H4 (cell line): ENCODE data around the gene DOK6. TPM values are rescaled to one million over a fixed set of nuclear protein-coding genes. Genes with fewer than 3 reads are reported as not detected.
"Not testable (repeated sequence)": the region's sequence is repeated elsewhere in the genome, so short reads cannot be mapped to it uniquely, and the experiment has no call there.

Experiments
- DNase-seq: peaks from one replicate; pipeline ENCODE4 v3.0.0-alpha.2; 2015; ENCODE audit warnings: low spot score
- total RNA-seq: library from RNA; depleted of rRNA; stranded (reverse); fragments of >200 nt; shearing (Covaris generic); gene quantifications from 2 replicates; pipeline ENCODE4 v1.2.3, GENCODE V29; 2014

The DOK6 gene
- total RNA-seq, 1 experiment from 2014 or later = 8.6 TPM

DNA sequence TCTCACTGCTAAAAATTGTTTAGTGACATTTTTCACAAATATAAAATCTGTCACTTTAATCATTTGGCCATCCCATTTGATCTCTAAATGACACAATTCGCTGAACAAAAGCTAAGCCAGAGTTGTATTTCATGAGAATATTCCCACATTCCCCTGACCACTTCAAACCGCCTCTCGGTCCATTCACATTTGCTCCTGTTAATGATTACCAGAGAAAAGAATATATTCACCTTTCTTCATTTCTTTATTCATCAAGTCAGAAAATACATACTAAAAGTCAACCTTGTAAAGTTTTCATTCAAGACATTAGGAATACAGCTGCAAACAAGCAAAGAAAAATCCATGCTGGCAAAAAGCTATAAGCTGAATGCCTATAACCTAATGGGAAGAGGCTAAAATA lies 225.5 kb downstream of the DOK6 start:
- DNase-seq = no peak

DNA sequence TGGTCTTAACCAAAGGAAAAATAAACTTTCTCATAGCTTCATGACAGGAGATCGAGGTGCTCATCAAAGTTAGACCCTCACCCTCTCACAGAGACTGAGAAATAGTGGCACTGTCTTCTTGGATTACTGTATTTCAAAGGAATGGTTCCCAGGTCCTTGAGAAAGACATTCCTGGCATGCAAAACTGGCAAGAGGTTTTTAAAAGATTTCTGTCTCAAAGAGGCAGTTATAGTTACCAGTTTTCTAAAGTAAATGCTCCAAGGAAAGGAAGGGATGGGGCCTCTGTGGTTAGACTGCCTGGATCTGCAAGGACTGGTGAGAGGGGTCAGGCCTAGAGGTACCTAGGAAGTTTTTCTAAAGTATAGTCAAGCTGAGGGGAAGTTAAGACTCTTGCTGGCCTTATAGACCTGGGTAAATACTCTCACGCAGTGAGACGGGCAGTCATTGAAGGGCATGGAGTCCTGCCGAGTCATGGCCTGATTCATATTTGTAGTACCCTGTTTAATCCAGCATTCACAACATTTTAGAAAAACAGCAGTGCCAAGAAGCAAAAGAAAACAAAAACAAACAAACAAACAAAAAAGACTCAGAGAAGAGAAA lies 226.1 kb downstream of the DOK6 start:
- DNase-seq = no peak

DNA sequence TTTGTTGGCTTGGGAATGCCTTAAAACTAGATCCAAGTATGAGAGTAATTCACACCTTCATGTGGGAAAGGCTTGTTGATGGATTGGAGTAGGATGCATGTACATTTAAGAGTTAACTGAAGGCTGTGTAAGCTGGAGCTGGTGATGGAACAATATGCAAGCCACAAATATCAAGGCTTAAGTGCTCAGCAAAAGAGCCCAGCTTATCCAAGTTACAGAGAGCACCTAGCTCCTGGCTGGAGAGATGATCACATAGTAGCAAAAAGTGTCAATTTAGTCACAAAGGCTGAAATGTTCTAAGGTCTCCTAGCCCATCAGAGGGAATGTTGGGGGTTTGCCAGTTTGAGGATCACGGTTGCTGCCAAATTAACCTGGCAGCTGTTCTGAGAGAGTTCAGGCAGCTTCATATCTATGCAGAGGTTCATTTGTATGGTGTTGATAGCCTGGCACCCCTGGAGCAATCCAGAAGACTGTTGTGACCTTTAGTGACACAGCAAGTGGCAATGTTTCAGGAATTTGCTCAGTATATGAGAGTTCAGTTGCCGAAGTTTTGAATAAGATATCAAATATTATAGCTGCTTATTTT lies 228.2 kb downstream of the DOK6 start:
- DNase-seq = no peak

DNA sequence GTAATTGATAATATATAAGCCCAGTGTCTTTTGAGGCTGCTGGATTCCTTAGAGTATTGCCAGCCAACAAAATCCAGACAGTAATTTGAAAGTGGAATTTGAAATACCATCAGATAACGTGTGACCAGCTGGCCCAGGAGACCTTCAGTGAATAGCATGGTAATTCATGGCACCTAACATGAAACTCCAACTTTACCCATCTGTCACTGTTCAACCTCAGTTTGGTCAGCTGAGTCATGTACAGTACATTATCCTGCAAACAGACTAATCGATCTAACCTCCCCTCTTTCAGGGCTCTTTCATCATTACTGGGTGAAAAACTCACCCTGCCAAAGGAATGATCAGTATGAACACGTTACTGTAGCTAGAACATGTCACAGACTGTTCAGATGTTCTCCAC lies 230.6 kb downstream of the DOK6 start:
- no peak for DNase-seq

DNA sequence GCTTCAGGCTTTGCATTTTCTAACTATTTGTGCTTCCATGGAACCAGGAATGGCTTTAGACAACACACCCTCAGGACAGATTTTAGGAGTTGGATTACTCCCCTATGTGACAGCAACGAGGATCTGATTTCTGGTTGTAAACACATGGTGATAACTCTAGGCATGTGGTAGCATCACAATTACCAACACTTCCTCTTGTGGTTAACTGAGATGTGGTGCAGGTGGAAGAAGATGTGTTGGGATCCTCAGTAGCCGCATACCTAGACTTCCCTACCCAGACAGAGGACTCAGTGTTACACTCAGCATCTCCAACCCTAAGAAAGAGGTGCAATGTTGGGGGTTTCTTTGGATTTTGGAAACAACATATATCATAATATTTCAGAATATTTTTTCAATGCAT lies 234.8 kb downstream of the DOK6 start:
- no peak for DNase-seq

DNA sequence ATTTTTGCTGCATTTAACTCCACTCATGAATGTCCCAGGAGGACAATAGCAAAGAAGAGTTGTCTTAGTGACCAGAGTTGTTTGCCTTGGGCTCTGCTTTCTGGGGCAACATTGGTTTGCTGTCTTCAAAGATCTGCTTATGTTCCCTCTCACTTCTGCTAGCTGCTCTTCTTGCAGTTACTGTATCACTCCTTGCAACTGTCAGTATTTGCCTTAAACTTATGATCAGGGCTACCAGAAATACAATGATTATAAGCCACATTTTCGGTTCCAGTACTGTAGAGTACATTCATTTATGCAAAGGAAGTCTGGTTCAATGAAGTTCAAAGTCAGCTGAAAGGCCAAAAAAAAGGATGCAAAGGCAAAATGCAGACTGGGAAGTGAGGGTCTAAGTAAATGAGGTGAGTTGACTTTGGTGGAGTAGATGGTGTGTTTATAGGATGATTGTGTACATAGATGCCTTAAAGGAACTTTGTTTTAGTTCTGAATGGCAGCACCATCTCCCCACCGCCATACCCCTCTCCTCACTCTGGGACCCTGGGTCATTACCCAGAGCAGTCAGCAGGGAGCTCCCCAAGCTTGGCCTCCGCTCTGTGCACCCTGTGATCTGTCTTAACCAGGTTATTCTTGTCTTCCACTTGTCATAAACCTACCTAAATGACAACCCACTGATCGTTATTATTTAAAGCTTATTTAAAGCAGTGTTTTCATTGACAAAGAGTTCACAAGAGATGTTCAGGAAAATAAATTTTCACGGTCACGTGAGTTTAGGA lies 236.0 kb downstream of the DOK6 start:
- DNase-seq = no peak

DNA sequence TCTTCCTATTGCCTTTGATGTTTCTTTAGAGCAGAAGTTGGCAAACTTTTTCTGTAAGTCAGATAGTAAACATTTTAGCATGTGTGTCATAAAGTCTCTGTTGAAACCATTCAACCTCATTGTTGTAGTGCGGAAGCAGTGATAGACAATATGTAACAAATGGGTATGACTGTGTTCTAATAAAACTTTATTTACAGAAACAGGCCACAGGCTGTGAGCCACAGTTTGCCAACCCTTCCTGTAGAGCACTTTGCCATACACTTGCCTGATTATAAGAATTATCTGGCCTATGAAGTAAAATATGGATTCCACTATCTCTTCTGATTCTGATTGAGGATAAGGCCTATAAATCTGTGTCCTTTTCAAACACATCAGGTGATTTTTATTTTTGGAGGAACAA lies 237.4 kb downstream of the DOK6 start:
- DNase-seq = no peak

DNA sequence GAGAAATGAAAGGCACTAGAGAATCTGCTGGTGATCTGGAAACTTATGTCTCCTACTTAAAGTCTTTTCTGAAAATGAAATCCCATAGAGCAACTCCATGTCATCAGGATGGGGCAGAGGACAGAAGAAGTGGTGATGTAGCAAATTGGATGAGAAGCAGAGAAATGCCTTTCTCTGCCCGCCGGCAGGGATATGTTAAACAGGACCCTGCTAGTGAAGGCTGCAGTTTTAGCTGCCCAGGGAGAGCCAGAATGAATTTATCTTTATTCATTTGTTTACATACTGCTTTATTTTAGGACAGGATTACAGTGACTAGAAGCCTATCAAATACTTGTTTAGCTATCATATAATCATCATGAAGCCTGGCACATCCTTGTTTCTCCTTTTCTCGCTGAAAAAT lies 247.0 kb downstream of the DOK6 start:
- DNase-seq = no peak

DNA sequence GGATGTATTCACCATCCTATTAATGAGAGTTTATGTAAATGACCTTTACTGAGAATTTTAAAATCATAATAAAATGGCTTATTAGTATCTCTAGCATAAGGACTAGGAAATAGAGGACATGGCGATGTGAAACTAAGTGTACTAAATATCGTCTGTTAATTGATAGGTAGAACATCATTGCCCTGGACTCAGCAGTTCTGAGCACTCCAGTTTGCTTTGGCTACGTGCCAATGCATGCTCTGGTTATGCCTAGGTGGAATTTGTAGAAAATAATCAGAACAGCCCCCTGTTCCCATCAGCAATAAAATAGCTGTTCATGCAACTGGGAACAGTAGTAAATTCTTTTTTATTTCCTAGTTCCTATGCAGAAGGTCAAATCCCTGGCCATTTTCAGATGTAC lies 247.8 kb downstream of the DOK6 start:
- no peak for DNase-seq

DNA sequence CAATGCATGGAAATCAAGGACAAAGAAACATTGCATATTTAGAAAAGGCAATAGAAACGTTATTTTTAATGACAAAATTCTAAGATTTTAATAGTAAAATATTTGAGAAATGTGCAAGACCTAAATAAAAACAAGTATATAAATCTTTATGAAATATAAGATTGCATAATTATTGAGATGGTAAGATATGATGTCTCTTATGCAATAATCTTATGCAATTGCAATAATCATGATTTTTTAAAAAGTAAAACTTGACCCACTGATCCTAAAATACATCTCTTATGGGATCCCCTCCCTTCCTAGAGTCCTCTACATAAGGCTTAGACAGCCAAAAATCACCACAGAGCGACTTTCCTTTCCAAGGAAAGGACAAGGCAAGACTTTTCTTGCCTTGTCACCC lies 249.0 kb downstream of the DOK6 start:
- no peak for DNase-seq

DNA sequence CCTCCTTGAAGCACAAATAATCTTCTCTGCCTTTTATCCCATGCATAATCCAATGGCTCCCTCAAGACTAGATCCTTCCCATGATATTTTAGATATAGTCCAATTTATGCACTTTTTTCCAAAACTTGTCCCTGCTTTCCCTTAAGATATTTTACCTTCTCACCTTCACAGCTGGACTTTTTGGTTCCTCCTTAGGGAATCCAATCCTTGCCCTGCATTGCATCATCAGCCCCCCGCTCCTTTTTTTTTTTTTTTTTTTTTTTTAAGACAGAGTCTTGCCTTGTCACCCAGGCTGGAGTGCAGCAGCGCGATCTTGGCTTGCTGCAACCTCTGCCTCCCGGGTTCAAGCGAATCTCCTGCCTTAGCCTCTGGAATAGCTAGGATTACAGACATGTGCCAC lies 250.6 kb downstream of the DOK6 start:
- DNase-seq = no peak

DNA sequence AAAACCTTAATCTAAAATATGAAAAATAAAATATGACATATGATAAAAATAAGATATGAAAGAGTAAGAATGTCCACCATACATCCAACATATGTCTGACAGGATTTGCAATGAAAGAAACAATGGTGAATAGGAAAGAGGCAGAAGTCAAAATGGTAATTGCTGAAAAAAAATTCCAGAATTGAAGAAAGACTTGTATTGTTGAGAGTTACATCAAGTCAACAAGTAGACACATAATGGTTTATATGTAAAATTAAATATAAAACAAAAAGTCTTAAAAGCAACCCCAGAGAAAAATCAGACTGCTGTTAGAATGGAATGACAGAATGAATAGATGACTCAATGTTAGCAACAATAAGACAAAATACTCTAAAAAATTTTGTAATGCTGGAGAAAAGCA lies 255.1 kb downstream of the DOK6 start:
- no peak for DNase-seq

DNA sequence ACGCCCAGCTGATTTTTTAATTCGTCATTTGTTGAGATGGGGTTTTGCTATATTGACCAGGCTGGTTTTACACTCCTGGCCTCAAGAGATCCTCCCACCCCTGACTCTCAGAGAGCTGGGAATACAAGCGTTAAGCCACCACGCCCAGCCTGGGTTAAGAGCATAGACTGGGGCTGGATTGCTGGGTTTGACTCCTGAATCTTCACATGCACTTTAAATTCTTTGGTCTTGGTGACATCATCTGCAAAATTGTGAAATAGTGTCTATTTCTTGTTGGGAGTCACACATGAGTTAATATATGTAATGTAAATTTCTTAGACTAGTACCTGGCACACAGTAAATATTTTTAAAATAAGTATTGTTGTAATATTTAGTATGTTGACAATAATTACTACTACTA lies 257.4 kb downstream of the DOK6 start:
- no peak for DNase-seq

DNA sequence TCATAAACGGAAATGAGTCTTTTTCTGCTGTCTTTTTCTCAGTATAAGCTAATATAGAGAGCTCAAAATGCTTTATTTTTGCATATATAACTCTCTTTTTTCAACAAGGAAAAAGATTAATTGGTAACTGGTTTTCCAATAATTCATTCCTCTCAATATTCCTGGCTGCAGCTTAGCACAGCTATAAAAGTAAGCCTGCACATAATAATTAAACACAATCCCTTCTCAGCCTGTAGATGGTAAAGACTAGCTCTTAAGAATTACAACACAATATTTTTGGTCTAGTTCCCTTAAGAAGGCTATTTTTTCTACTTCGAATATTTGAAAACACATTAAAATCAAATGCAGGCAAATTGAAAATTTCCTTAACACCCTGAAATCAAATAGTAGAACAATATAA lies 258.0 kb downstream of the DOK6 start:
- DNase-seq = no peak

DNA sequence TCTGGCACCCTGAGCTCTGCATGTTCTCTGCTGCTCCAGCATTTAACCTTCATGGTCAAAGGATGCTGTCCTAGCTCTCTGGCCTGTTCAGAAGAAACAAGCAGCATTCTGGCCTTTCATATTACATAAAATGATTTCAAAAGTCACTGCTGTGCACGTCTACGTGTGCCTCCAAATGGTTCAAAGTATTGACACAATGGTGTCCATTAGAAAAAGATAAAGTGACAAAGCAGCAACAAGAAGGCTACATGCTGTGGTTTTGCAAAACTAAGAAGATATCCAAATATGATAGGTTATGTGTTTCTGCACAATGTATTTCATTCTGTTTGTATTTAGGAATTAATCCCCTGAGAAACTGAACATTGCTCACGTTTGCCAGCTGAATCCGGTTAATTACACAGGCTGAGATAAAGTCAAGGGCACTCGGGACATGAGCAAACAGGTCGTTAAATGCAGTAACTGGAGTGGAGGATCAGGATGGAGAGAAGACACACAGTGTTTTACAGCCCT lies 258.5 kb downstream of the DOK6 start:
- no peak for DNase-seq

DNA sequence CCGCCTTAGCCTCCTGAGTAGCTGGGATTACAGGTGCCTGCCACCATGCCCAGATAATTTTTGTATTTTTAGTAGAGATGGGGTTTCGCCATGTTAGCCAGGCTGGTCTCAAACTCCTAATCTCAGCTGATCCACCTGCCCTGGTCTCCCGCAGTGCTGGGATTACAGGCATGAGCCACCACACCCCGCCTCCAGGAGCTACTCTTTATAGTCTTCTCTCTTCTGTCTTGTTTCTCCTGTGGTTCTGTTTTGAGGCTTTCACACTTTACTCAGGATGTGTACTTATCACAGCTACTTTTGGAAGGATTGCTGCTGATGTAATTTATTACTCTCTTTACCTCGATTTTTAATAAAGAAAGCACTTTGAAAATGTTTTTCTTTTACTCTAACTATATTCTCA lies 261.4 kb downstream of the DOK6 start:
- DNase-seq = not testable (repeated sequence)

DNA sequence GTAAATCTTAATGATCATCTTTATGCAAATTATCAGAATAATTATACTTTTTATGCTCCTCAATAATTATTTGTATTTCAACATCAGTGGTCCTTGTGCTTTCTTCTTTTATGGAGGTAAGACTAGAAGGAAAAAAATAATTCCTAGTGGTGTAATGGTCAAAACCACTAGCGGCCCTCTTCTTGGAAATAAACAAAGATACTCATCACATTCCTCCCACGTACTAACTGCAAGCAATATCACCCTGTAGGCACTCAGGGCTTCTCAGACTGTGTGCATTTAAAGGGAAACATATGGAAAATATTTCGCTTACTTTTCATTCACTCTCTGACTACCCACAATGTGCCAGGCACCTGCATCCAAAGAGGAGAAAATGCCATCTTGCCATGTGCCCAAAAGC lies 263.7 kb downstream of the DOK6 start:
- DNase-seq = no peak

DNA sequence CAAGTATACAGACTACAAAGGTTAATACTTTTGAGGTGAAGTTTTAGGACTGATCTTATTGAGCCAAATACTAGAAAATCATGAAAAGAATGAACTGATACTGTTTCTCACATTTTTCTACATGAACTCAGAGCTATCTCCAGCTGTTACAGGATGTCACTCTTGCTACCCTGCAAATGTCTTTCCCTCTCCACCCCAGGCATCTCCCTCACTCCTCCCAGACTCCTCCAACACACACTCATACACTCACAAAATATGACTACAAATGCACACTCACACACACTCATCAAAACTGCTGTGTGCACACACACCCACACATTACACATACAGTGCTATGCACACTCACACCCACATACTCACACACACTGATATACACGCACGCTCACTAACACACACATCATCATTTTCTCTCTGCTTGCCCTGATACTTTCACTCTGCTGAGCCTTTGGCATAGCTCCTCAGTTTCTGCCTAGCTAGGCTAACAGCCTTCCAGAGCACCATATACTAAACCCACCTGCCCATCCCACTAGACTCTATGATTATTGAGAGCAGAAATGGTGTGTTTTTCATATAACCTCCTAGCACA lies 273.7 kb downstream of the DOK6 start:
- DNase-seq = no peak

DNA sequence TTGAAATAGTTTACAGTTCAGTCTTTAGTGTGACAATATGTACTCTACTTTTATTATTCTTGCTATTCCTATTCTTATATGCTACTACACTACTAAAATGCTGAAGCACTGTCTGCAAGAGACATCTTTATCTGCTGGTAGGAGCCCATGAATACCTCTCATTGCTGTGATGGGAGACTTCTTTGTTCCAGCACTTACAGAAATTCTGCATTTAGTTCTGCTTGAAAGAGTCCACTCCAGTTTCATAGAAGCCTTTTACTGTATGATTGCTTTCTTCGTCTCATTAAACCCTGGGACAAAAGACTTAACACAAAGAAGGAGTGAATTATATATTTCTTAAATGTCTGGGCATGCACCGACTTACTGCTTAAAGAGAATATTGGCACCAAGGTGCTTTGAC lies 274.3 kb downstream of the DOK6 start:
- DNase-seq = no peak

DNA sequence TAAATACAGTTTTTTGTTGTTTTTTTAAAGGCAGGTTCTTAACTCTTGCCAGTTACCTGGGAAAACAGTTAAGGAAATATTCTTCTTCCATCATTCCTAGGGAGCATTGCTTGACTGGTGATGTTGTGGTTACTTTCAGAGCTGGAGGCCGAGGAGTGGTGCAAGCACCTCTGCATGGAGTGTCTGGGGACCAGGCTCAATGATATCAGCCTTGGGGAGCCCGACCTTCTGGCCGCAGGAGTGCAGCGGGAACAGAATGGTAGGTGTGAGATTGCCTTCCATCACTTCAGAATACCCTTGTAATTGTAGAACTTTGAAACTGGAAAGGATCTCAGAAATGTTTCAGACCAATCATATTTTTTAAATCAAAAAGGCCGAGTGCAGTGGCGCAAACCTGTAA lies 276.9 kb downstream of the DOK6 start:
- DNase-seq = no peak

DNA sequence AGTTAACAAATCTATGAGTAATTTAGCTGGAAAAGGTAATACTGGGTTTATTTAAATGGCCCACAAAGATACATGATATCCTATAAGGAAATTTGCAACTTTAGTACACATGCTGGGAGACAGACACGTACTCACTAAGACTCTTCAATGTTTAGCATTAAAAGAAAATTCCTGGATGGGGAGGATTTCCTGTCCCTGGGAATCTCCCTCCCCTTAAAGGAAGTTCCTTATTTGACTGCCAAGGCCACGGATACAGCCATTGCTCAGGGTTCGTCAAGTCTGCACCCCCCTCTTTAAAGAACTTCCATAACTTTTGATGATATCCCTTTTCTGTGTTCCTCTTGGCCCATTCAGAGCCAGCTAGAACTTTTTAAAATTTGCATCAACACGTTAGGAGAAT lies 279.4 kb downstream of the DOK6 start:
- no peak for DNase-seq

DNA sequence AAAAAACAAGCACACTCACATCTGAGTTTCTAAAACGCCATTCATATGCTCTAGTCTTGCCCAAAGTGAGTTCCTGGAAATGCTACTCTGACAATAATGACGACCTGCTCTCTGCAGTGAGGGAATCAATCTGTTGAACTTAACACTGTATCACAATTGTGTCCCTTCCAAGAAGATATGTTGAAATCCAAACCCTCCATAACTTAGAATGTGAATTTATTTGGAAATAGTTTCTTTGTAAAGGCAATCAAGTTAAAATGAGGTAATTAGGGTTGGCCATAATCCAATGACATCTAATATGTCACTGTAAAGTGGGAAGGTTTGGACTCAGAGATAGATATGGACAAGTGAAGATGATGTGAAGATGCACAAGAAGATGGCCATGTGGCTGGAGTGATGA lies 282.5 kb downstream of the DOK6 start:
- no peak for DNase-seq

DNA sequence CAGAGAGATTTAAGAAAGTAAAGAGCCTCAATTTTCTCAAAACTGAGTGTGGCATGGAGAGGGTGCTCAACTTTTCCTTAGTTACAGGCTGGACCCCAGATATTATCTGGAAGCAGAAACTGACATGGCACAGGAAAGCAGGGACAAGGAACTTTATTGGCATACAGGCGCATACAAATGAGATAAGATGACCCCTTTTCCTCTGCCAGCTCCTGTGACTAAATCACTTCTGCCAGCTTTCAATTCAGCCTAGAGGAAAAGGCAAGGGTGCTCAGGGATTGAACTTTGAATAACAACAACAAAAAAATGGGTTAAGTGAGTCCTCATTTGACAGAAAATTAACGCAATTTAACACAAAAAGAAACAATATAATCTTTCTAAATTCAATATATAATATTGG lies 284.1 kb downstream of the DOK6 start:
- DNase-seq = no peak
